Stimulated activated CD8-positive, alpha-beta memory T cell treated with anti-CD3 and anti-CD28 coated beads, Interleukin-2, amount 100 ng/mL, for 1 hour (primary cell): ENCODE results near the gene TMEM270.
"Not testable (repeated sequence)": the region's sequence is repeated elsewhere in the genome, so short reads cannot be mapped to it uniquely, and the experiment has no call there.

Source experiments
- DNase-seq, 2 donors: peaks; one replicate each; pipeline ENCODE4 v3.0.0-alpha.2; 2020; ENCODE audit warnings: low read depth in 2 of 2

TMEM270 gene

GRCh38 chr7:73856941-73857340 is 4.0 kb upstream of the TMEM270 start:
- no peak for DNase-seq

- DNase-seq = no peak
Observed at GRCh38 chr7:73858807-73859206, 2.2 kb upstream of the TMEM270 start.

- DNase-seq = no peak
Observed at GRCh38 chr7:73861305-73861704, 346 bp downstream of the TMEM270 start.

GRCh38 chr7:73864981-73865711 is 4.2 kb downstream of the TMEM270 start:
- DNase-seq = no peak

GRCh38 chr7:73865738-73866445 is 4.9 kb downstream of the TMEM270 start:
- no peak for DNase-seq

GRCh38 chr7:73866446-73866767 is 5.4 kb downstream of the TMEM270 start:
- DNase-seq = no peak

- DNase-seq = no peak
Observed at GRCh38 chr7:73869011-73869798, 8.2 kb downstream of the TMEM270 start.

- DNase-seq = no peak
Observed at GRCh38 chr7:73870041-73870492, 9.1 kb downstream of the TMEM270 start.

GRCh38 chr7:73871163-73872011 is 10.4 kb downstream of the TMEM270 start:
- DNase-seq = no peak

GRCh38 chr7:73872056-73872908 is 11.3 kb downstream of the TMEM270 start:
- DNase-seq = no peak

- no peak for DNase-seq
Observed at GRCh38 chr7:73876361-73876760, 15.4 kb downstream of the TMEM270 start.

GRCh38 chr7:73876973-73877372 is 16.0 kb downstream of the TMEM270 start:
- no peak for DNase-seq

GRCh38 chr7:73879977-73880681 is 19.2 kb downstream of the TMEM270 start:
- no peak for DNase-seq

GRCh38 chr7:73880755-73881328 is 19.9 kb downstream of the TMEM270 start:
- no peak for DNase-seq

GRCh38 chr7:73881352-73882046 is 20.5 kb downstream of the TMEM270 start:
- no peak for DNase-seq

- DNase-seq = no peak
Observed at GRCh38 chr7:73882047-73882402, 21.1 kb downstream of the TMEM270 start.

- DNase-seq = not testable (repeated sequence)
Observed at GRCh38 chr7:73884867-73885422, 24.0 kb downstream of the TMEM270 start.

- no peak for DNase-seq
Observed at GRCh38 chr7:73885433-73885974, 24.5 kb downstream of the TMEM270 start.
